ENCODE measurements around the gene MEIOB.
"Not testable (repeated sequence)": the region's sequence is repeated elsewhere in the genome, so short reads cannot be mapped to it uniquely, and the experiment has no call there.

The MEIOB gene

GRCh38 chr16:1906846-1907165, 34.8 kb upstream of the MEIOB start:
- DNase-seq (ENCODE audit: low read depth): no peak

- DNase-seq (ENCODE audit: low read depth): no peak
These were observed 34.3 kb upstream of the MEIOB start for GRCh38 chr16:1906055-1906845.

- no peak for DNase-seq (ENCODE audit: low read depth)
These were observed 32.2 kb upstream of the MEIOB start for GRCh38 chr16:1903845-1904840.

- no peak for DNase-seq (ENCODE audit: low read depth)
These were observed 31.2 kb upstream of the MEIOB start for GRCh38 chr16:1903220-1903574.

- no peak for DNase-seq (ENCODE audit: low read depth)
These were observed 30.7 kb upstream of the MEIOB start for GRCh38 chr16:1902547-1903219.

GRCh38 chr16:1900452-1900774, 28.4 kb upstream of the MEIOB start:
- DNase-seq (ENCODE audit: low read depth): no peak

- no peak for DNase-seq (ENCODE audit: low read depth)
These were observed 27.9 kb upstream of the MEIOB start for GRCh38 chr16:1899641-1900451.

- not testable (repeated sequence) for DNase-seq (ENCODE audit: low read depth)
These were observed 25.7 kb upstream of the MEIOB start for GRCh38 chr16:1897692-1898091.

- DNase-seq (ENCODE audit: low read depth): no peak
These were observed 24.1 kb upstream of the MEIOB start for GRCh38 chr16:1895949-1896675.

GRCh38 chr16:1895068-1895467, 23.1 kb upstream of the MEIOB start:
- no peak for DNase-seq (ENCODE audit: low read depth)

- no peak for DNase-seq (ENCODE audit: low read depth)
These were observed 18.7 kb upstream of the MEIOB start for GRCh38 chr16:1890708-1891050.

- no peak for DNase-seq (ENCODE audit: low read depth)
These were observed 18.2 kb upstream of the MEIOB start for GRCh38 chr16:1890024-1890707.

GRCh38 chr16:1887711-1888354, 15.9 kb upstream of the MEIOB start:
- no peak for DNase-seq (ENCODE audit: low read depth)

GRCh38 chr16:1884889-1885288, 12.9 kb upstream of the MEIOB start:
- DNase-seq (ENCODE audit: low read depth): no peak

GRCh38 chr16:1884155-1884760, 12.3 kb upstream of the MEIOB start:
- DNase-seq (ENCODE audit: low read depth): peak; percentile 65

GRCh38 chr16:1881172-1881571, 9.2 kb upstream of the MEIOB start:
- not testable (repeated sequence) for DNase-seq (ENCODE audit: low read depth)

- no peak for DNase-seq (ENCODE audit: low read depth)
These were observed 7.5 kb upstream of the MEIOB start for GRCh38 chr16:1879477-1879876.

- no peak for DNase-seq (ENCODE audit: low read depth)
These were observed 6.3 kb upstream of the MEIOB start for GRCh38 chr16:1878256-1878655.

- no peak for DNase-seq (ENCODE audit: low read depth)
These were observed 5.8 kb upstream of the MEIOB start for GRCh38 chr16:1877804-1878203.

GRCh38 chr16:1877089-1877488, 5.1 kb upstream of the MEIOB start:
- no peak for DNase-seq (ENCODE audit: low read depth)
